Endothelial cell of umbilical vein (primary cell): ENCODE data around the gene IGF2R. TPM values are rescaled to one million over a fixed set of nuclear protein-coding genes. Genes with fewer than 3 reads are reported as not detected.

Experiments used
- BruUV-seq: library from RNA; stranded (reverse); fragments of 400-500 nt; replicated peaks from 2 replicates; lab custom pipeline; 2021; lab: Mats Ljungman, UMichigan
- CTCF ChIA-PET: fragments of 300-600, 350-600 bp; sonication (Branson Sonifier 250); formaldehyde crosslinking; loops from one replicate; lab custom pipeline; 2021; ENCODE audit warnings: antibody characterized with exemption, inconsistent platforms; lab: Charles Lee
- POLR2A ChIA-PET: fragments of 300-600, 350-600 bp; sonication (Branson Sonifier 250); formaldehyde crosslinking; loops from one replicate; lab custom pipeline; 2021; ENCODE audit warnings: antibody characterized with exemption, inconsistent platforms; lab: Charles Lee
- DNase-seq: peaks from one replicate; pipeline ENCODE4 v3.0.0-alpha.2; 2011; ENCODE audit warnings: low read depth, low spot score
- FAIRE-seq: peaks from 2 replicates; lab custom pipeline; 2011; peaks lifted over from hg19 to GRCh38; lab: Jason Lieb, UNC
- H2AFZ ChIP-seq: 2 replicates; pipeline ENCODE4 v1.6.0; 2012; ENCODE audit warnings: low read depth, low read length, control low read depth, inconsistent platforms
- H3K27ac ChIP-seq: 2 replicates; pipeline ENCODE4 v1.5.1; 2011; ENCODE audit warnings: low read depth, mild to moderate bottlenecking, control low read depth, low read length, moderate library complexity; ENCODE audit not compliant: insufficient read depth
- H3K27me3 ChIP-seq, 2 experiments: 2 replicates each; pipeline versions ENCODE4 v1.6.0 to v1.6.1; 2011; ENCODE audit warnings: low read length in 2 of 2, mixed read lengths in 1 of 2; ENCODE audit not compliant: control insufficient read depth in 2 of 2, insufficient read depth in 2 of 2
- H3K36me3 ChIP-seq, 2 experiments: 2 replicates in 1 of 2; 3 replicates in 1 of 2; pipeline ENCODE4 v1.5.1; 2011; ENCODE audit warnings: low read length in 2 of 2, mild to moderate bottlenecking in 1 of 2, moderate library complexity in 1 of 2; ENCODE audit not compliant: control insufficient read depth in 2 of 2, insufficient read depth in 2 of 2; ENCODE audit errors: extremely low read depth in 1 of 2
- H3K4me1 ChIP-seq: 3 replicates; pipeline ENCODE4 v1.5.1; 2011; ENCODE audit warnings: mild to moderate bottlenecking, low read length; ENCODE audit not compliant: control insufficient read depth, insufficient read depth; ENCODE audit errors: extremely low read depth
- H3K4me2 ChIP-seq: 2 replicates; pipeline ENCODE4 v1.6.1; 2011; ENCODE audit warnings: low read length, control low read depth, mixed read lengths; ENCODE audit not compliant: insufficient read depth
- H3K4me3 ChIP-seq, 3 experiments: fragments of 200-600 bp in 1 of 3; sonication (generic), shearing (Covaris generic) in 1 of 3; replicated peaks in 1 of 3; 2 replicates each; pipeline ENCODE4 v1.5.1; 2011 to 2016; ENCODE audit warnings: control low read depth in 3 of 3, low read length in 3 of 3, mild to moderate bottlenecking in 2 of 3, inconsistent platforms in 1 of 3, low read depth in 1 of 3, moderate library complexity in 1 of 3; ENCODE audit not compliant: insufficient read depth in 1 of 3
- H3K79me2 ChIP-seq: 2 replicates; pipeline ENCODE4 v1.6.0; 2012; ENCODE audit warnings: low read length, inconsistent platforms; ENCODE audit not compliant: control insufficient read depth, insufficient read depth
- H3K9ac ChIP-seq: replicated peaks from 2 replicates; pipeline ENCODE3; 2011; ENCODE audit warnings: low read length, control low read depth; ENCODE audit not compliant: insufficient read depth; ENCODE audit errors: extremely low read depth
- H3K9me1 ChIP-seq: replicated peaks from 3 replicates; pipeline ENCODE4 v1.6.0; 2011; ENCODE audit warnings: mild to moderate bottlenecking, low read length; ENCODE audit not compliant: control insufficient read depth, insufficient read depth; ENCODE audit errors: extremely low read depth
- H3K9me3 ChIP-seq: replicated peaks from 2 replicates; pipeline ENCODE4 v1.5.1; 2012; ENCODE audit warnings: low read length, inconsistent platforms; ENCODE audit not compliant: control insufficient read depth, insufficient read depth
- H4K20me1 ChIP-seq: replicated peaks from 2 replicates; pipeline ENCODE3; 2011; ENCODE audit warnings: mild to moderate bottlenecking, low read length; ENCODE audit not compliant: control insufficient read depth, insufficient read depth; ENCODE audit errors: extremely low read depth
- EZH2 ChIP-seq: IDR thresholded peaks from 2 replicates; pipeline ENCODE4 v1.6.1; 2012; ENCODE audit warnings: borderline replicate concordance, low read depth, mild to moderate bottlenecking, moderate library complexity, low read length, inconsistent platforms; ENCODE audit not compliant: severe bottlenecking
- FOS ChIP-seq: IDR thresholded peaks from 2 replicates; pipeline ENCODE4 v1.6.1; 2011; ENCODE audit warnings: mild to moderate bottlenecking, low read length, moderate library complexity, borderline replicate concordance; ENCODE audit not compliant: insufficient read depth
- GATA2 ChIP-seq: IDR thresholded peaks from 2 replicates; pipeline ENCODE4 v1.7.0; 2011; ENCODE audit warnings: low read depth, mild to moderate bottlenecking, moderate library complexity, mixed read lengths, low read length; ENCODE audit not compliant: insufficient read length, insufficient read depth
- JUN ChIP-seq: IDR thresholded peaks from 2 replicates; pipeline ENCODE4 v1.6.1; 2011; ENCODE audit warnings: borderline replicate concordance, low read depth; ENCODE audit not compliant: insufficient read length, insufficient read depth
- MYC ChIP-seq: IDR thresholded peaks from one replicate; pipeline ENCODE4 v1.6.1; 2011; ENCODE audit warnings: mild to moderate bottlenecking, low read depth, low read length
- POLR2A ChIP-seq: IDR thresholded peaks from 2 replicates; pipeline ENCODE4 v1.6.1; 2012; ENCODE audit warnings: low read depth, mild to moderate bottlenecking, control low read depth, low read length
- POLR2AphosphoS5 ChIP-seq: IDR thresholded peaks from 2 replicates; pipeline ENCODE4 v1.6.1; 2012; ENCODE audit warnings: low read depth, mild to moderate bottlenecking, control low read depth, low read length, moderate library complexity; ENCODE audit not compliant: insufficient read depth
- dilution Hi-C: fragments of 300-500 bp; cut with MboI; formaldehyde crosslinking; loops from one replicate; pipeline ENCODE4 v1.15.0; 2019; ENCODE audit warnings: low sequenced_read_pairs; ENCODE audit not compliant: extremely low pct_ligation_motif_present
- intact Hi-C: fragments of 100-400 bp; cut with micrococcal nuclease; formaldehyde crosslinking; loops from one replicate; pipeline ENCODE4 v1.10.0; 2022
- polyA plus RNA-seq, 4 experiments: library from polyadenylated mRNA; depleted of rRNA in 3 of 4; stranded (reverse) in 3 of 4; unstranded in 1 of 4; fragments of >200 nt; gene quantifications; 2 replicates each; pipeline versions ENCODE4 v1.2.1 to v1.2.3, GENCODE V29; 2011 to 2012; ENCODE audit warnings: missing spikeins in 1 of 4
- total RNA-seq: library from RNA; stranded (reverse); gene quantifications from 2 replicates; pipeline ENCODE4 v1.2.3, GENCODE V29; 2021
- TF ChIP-seq, protein P1 (sequence below), 2 donors: IDR thresholded peaks; 1 replicate in 1 of 2; 2 replicates in 1 of 2; pipeline ENCODE4 v1.5.1; 2011; ENCODE audit warnings: low read length in 2 of 2, mild to moderate bottlenecking in 2 of 2, moderate library complexity in 2 of 2, control low read depth in 1 of 2, inconsistent platforms in 1 of 2, low read depth in 1 of 2; ENCODE audit not compliant: insufficient read depth in 1 of 2; ENCODE audit errors: extremely low read depth in 1 of 2
- TF ChIP-seq, protein P2 (sequence below): IDR thresholded peaks from 2 replicates; pipeline ENCODE4 v1.6.1; 2011; ENCODE audit not compliant: insufficient read depth, insufficient read length

The IGF2R gene
- total and polyA plus RNA-seq, 2 donors (not counting 3 experiments of a cell fraction or from before 2014, with no cell fraction given): 16.3 to 60.2 TPM

DNA sequence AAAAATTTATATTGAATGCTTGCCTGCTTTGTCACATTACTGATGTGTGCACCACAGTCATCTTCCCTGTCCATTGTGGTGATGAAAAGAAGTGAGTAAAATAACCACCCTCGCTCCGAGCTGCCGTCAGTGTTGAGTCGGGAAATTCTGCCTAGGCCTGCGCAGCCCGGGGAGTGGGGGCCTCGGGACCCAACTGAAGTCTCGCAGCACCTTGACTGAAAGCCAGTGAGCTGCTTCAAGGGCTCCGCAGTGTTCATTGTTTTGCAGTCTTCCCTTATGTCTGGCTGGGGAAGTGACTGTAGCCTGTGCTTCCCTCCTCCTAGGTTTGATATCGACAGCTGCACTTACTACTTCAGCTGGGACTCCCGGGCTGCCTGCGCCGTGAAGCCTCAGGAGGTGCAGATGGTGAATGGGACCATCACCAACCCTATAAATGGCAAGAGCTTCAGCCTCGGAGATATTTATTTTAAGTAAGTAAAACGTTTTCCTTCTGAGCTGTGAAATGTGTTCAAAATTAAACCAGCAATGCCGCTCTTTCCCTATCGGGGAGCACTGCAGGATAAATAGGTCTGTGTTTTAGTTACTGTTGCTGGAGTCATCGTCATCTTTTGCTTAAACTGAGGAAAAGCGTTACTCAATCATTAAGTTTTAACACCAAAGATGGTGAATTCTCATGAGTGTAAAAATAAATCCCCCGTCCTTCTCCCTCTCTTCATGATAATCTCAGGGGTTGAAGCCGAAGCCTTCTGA lies 120.1 kb downstream of the IGF2R start:
- peaks cover 0 to 25% of the 10 kb centered on the region in 2 experiments for H3K36me3 ChIP-seq
- H3K27ac ChIP-seq: no peak overlapping the region
- dilution Hi-C loops (no loop called here), intact Hi-C loops (loop anchor here (1.0 to 5.0 kb wide), 3 partner anchors 122 to 367 kb away; partner anchors contain the start of gene IGF2R)
- POLR2A ChIA-PET: no interaction called here
- H3K4me2 ChIP-seq: no peak overlapping the region
- FAIRE-seq (no peak), DNase-seq (no peak)
- no peaks in the 10 kb centered on the region for H3K27me3 ChIP-seq
- CTCF ChIA-PET: interaction anchor here (0.8 to 3.4 kb wide), 19 partner anchors 8 to 1285 kb away, joined by 3 to 33 read pairs (median 4); partner anchors contain the start of genes IGF2R and MRPL18
- H3K9me1 ChIP-seq: no peaks in the 10 kb centered on the region
- no peak overlapping the region for H3K9ac ChIP-seq
- no peak overlapping the region for H2AFZ ChIP-seq
- H4K20me1 ChIP-seq: no peaks in the 10 kb centered on the region
- TF ChIP-seq JUN (no peak), POLR2AphosphoS5 (no peak), POLR2A (no peak), MYC (no peak), FOS (no peak), GATA2 (no peak), EZH2 (no peak)
- TF ChIP-seq, protein P1, sequence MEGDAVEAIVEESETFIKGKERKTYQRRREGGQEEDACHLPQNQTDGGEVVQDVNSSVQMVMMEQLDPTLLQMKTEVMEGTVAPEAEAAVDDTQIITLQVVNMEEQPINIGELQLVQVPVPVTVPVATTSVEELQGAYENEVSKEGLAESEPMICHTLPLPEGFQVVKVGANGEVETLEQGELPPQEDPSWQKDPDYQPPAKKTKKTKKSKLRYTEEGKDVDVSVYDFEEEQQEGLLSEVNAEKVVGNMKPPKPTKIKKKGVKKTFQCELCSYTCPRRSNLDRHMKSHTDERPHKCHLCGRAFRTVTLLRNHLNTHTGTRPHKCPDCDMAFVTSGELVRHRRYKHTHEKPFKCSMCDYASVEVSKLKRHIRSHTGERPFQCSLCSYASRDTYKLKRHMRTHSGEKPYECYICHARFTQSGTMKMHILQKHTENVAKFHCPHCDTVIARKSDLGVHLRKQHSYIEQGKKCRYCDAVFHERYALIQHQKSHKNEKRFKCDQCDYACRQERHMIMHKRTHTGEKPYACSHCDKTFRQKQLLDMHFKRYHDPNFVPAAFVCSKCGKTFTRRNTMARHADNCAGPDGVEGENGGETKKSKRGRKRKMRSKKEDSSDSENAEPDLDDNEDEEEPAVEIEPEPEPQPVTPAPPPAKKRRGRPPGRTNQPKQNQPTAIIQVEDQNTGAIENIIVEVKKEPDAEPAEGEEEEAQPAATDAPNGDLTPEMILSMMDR (IDR thresholded peaks at IDR 0.05; ENCODE audit: extremely low read depth in 1 of 2, insufficient read depth in 1 of 2, low read depth in 1 of 2, low read length in 2 of 2): no peak
- TF ChIP-seq, protein P2, sequence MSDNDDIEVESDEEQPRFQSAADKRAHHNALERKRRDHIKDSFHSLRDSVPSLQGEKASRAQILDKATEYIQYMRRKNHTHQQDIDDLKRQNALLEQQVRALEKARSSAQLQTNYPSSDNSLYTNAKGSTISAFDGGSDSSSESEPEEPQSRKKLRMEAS: no peak
- H3K4me1 ChIP-seq: no peaks in the 10 kb centered on the region
- H3K9me3 ChIP-seq: no peaks in the 10 kb centered on the region
- BruUV-seq: no TSS peak
- no peaks in the 10 kb centered on the region for H3K79me2 ChIP-seq
- H3K4me3 ChIP-seq: no peak overlapping the region
